Retinal pigment epithelial cell (primary cell): ENCODE results near the gene TMC3.
"Not testable (repeated sequence)": the region's sequence is repeated elsewhere in the genome, so short reads cannot be mapped to it uniquely, and the experiment has no call there.

Experiments used
- DNase-seq: peaks from one replicate; pipeline ENCODE4 v3.0.0-alpha.2; 2010; ENCODE audit warnings: low read depth
- H3K4me3 ChIP-seq: 2 replicates; pipeline ENCODE4 v1.5.1; 2011; ENCODE audit warnings: mild to moderate bottlenecking, low read length, control low read depth, moderate library complexity
- CTCF ChIP-seq: conservative IDR thresholded peaks from 2 replicates; pipeline ENCODE4 v1.5.1; 2011; ENCODE audit warnings: low read depth, low read length, control low read depth, inconsistent platforms

The TMC3 gene

GRCh38 chr15:81333363-81333762 lies 40.6 kb downstream of the TMC3 start:
- TF ChIP-seq CTCF, result no peak

GRCh38 chr15:81332326-81332725 lies 41.7 kb downstream of the TMC3 start:
- TF ChIP-seq CTCF, result no peak
- H3K4me3 ChIP-seq, result no peak overlapping the region
- no peak for DNase-seq

More at GRCh38 chr15:81333363-81333762, 40.6 kb downstream of the TMC3 start:
- no peak for DNase-seq
- no peak overlapping the region for H3K4me3 ChIP-seq

GRCh38 chr15:81331600-81331999 lies 42.4 kb downstream of the TMC3 start:
- TF ChIP-seq CTCF, result no peak
- no peak for DNase-seq

GRCh38 chr15:81331141-81331540 lies 42.9 kb downstream of the TMC3 start:
- H3K4me3 ChIP-seq, DNase-seq: not testable (repeated sequence)

More at GRCh38 chr15:81331600-81331999, 42.4 kb downstream of the TMC3 start:
- no peak overlapping the region for H3K4me3 ChIP-seq

- no peak overlapping the region for H3K4me3 ChIP-seq
- no peak for DNase-seq
- TF ChIP-seq CTCF, result no peak
Measured at GRCh38 chr15:81330366-81331090, 43.5 kb downstream of the TMC3 start.

- no peak for TF ChIP-seq CTCF
- no peak overlapping the region for H3K4me3 ChIP-seq
- no peak for DNase-seq
Measured at GRCh38 chr15:81329446-81329845, 44.6 kb downstream of the TMC3 start.

- no peak for TF ChIP-seq CTCF
- peak; percentile 43 for DNase-seq
- no peak overlapping the region for H3K4me3 ChIP-seq
Measured at GRCh38 chr15:81327516-81327915, 46.5 kb downstream of the TMC3 start.
